Testis (tissue), 3 donors: ENCODE data around the gene IPP. TPM values are rescaled to one million over a fixed set of nuclear protein-coding genes. Genes with fewer than 3 reads are reported as not detected.

Experiments
- DNase-seq: peaks from one replicate; pipeline ENCODE4 v3.0.0-alpha.2; 2019
- H3K27ac ChIP-seq, 2 donors: fragments of 200-600 bp; sonication (generic); one replicate each; pipeline ENCODE4 v1.5.1; 2019
- H3K27me3 ChIP-seq: fragments of 200-600 bp; sonication (generic); one replicate; pipeline ENCODE4 v1.5.1; 2019
- H3K36me3 ChIP-seq: fragments of 200-600 bp; sonication (generic); one replicate; pipeline ENCODE4 v1.5.1; 2017; ENCODE audit warnings: low read depth; ENCODE audit errors: missing control alignments
- H3K4me1 ChIP-seq: fragments of 200-600 bp; sonication (generic); one replicate; pipeline ENCODE4 v1.5.1; 2019
- H3K4me3 ChIP-seq, 2 donors: fragments of 200-600 bp; sonication (generic); one replicate each; pipeline ENCODE4 v1.5.1; 2017 to 2019
- H3K9me3 ChIP-seq: fragments of 200-600 bp; sonication (generic); one replicate; pipeline ENCODE4 v1.5.1; 2017
- CTCF ChIP-seq, 3 experiments: fragments of 450-650 bp in 2 of 3; fragments of 200-600 bp in 1 of 3; sonication (generic) in 1 of 3; IDR thresholded peaks; one replicate each; pipeline ENCODE4 v1.5.1; 2016 to 2019; ENCODE audit warnings: antibody characterized with exemption in 3 of 3, mild to moderate bottlenecking in 2 of 3, moderate library complexity in 1 of 3
- POLR2A ChIP-seq: fragments of 450-650 bp; IDR thresholded peaks from one replicate; pipeline ENCODE4 v1.6.1; 2017; ENCODE audit warnings: antibody characterized with exemption, mild to moderate bottlenecking, moderate library complexity
- WGBS, 2 donors: methylation state at CpG; one replicate each; pipeline ENCODE4 v1.1.5; 2018; 5-methylcytosine and 5-hydroxymethylcytosine counted together
- intact Hi-C: fragments of 100-400 bp; cut with DNase I; formaldehyde crosslinking; loops from one replicate; pipeline ENCODE4 v1.15.1; 2023; ENCODE audit warnings: low total_unique reads
- polyA plus RNA-seq: library from polyadenylated mRNA; stranded (reverse); fragments of 350-450 nt; fragmentation: Illumina TruSeq; extraction: RNeasy Lipid Tissue Mini Kit (QIAGEN cat#74804); gene quantifications from one replicate; pipeline ENCODE4 v1.2.3, GENCODE V29; 2014; ENCODE audit warnings: low read depth, low replicate concordance; ENCODE audit not compliant: insufficient read depth
- total RNA-seq, 2 donors: library from RNA; depleted of rRNA; stranded (reverse); fragments of >200 nt; gene quantifications; one replicate each; pipeline ENCODE4 v1.2.3, GENCODE V29; 2016

Gene IPP
- total and polyA plus RNA-seq, 3 donors from 2014 or later: 12.5 to 26.3 (median 20.5) TPM

DNA sequence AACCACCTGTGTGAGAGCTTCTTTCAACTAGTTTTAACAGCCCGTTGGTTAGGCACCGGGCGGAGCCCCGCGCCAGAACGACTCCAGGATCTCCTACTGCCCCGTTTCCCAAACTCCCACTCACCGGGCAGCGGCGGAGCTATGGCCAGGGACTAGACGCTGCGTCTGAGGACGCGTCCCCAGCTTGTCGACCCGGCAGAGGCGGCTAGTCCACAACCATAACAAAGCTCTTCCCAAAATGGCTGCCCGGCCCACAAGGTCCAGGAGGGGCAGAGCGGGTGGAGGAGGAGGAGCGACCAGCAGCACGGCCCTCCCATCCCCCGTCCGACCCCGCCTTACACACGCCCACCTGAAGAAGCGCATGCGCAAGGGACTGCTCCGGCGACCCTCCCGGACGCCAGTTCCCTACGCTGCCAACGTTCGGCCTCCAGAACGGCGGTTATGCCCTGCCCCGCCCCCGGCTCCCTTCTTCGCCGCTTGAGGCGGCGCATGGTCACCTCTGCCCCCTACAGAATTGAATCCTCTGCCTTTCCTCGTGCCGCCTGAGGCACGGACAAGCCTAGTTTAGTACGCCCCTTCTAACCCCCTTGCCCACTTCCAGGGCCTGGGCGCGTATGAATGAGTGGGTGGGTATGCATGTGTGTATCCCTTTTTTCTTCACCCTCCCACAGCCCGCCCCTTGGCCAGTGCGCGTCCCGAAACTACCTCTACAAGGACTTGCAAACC lies 64.0 kb downstream of the IPP start, which contains the start of gene GPBP1L1:
Gene GPBP1L1, minus strand, starts transcription at position 246 of the 726 bp plus-strand sequence. CDS start 27,446 bp downstream, outside the sequence.
- 1% methylated on average over 21 to 52 of the region's 52 CpGs for WGBS, 2 donors
- peak; percentile 99 for DNase-seq
- H3K4me3 ChIP-seq: peak within 1 kb of the TSS; percentile 79 to 94
- H3K9me3 ChIP-seq: no peaks in the 10 kb centered on the region
- no peaks in the 10 kb centered on the region for H3K4me1 ChIP-seq
- no peaks in the 10 kb centered on the region for H3K27me3 ChIP-seq
- peak in 1 of 3 experiments; percentile 9 for TF ChIP-seq CTCF (IDR thresholded peaks at IDR 0.05)
- TF ChIP-seq POLR2A: peak; percentile 71
- H3K36me3 ChIP-seq: no peaks in the 10 kb centered on the region
- intact Hi-C loops: no loop called here
- peak within 1 kb of the TSS; percentile 96 to 100 for H3K27ac ChIP-seq

GRCh38 chr1:45686015-45686287 lies 64.5 kb downstream of the IPP start:
- Histone ChIP-seq H3K4me3 (peak overlapping the region; percentile 79 to 94), H3K27ac (peak overlapping the region; percentile 96 to 100), H3K27me3 (no peaks in the 10 kb centered on the region), H3K36me3 (no peaks in the 10 kb centered on the region), H3K4me1 (no peaks in the 10 kb centered on the region), H3K9me3 (no peaks in the 10 kb centered on the region)
- intact Hi-C loops: no loop called here
- no peak for TF ChIP-seq POLR2A
- TF ChIP-seq CTCF (IDR thresholded peaks at IDR 0.05): no peak
- peak; percentile 78 for DNase-seq
- 0 to 1% methylated on average over 10 to 27 of the region's 27 CpGs for WGBS, 2 donors

DNA sequence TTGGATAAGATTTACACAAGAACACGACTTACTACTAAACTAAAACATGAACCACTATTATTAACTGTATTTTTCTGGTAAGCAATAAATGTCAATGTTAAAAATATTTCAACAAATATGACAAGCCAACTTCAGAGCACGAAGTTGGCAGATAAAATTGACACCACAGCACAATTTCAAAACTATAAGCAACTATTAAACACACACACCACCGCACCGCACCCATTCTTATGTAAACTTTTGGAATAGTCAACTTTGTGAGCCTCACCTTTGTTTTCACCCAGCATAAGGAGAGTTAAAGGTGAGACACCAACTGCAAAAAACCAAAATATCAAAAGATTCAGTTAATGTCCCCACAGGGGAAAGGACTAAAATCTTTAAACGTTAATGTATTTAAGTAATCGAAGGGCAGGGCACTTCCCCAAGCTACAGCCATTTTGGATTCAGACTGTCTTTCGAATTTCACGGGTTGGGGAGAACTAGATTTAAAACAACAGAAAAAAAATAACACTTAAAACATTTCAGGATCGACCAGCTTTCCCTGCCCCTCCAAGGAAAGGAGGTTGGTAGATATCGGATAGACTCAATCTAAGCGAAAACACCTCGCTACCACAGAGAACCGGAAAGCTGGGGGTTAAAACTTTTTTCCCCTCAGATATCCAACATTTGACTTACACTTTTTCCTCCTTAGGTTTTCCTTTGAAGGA lies 65.0 kb downstream of the IPP start:
- DNase-seq: no peak
- intact Hi-C loops: no loop called here
- Histone ChIP-seq H3K27me3 (no peaks in the 10 kb centered on the region), H3K4me1 (no peaks in the 10 kb centered on the region), H3K9me3 (no peaks in the 10 kb centered on the region), H3K36me3 (no peaks in the 10 kb centered on the region), H3K4me3 (peak overlapping the region; percentile 79 to 94), H3K27ac (peak overlapping the region; percentile 96 to 100)
- TF ChIP-seq POLR2A: no peak
- TF ChIP-seq CTCF (IDR thresholded peaks at IDR 0.05): no peak
- 1% methylated on average over 13 of the region's 13 CpGs for WGBS, 2 donors

- peaks cover 7% of the 10 kb centered on the region for H3K4me1 ChIP-seq
- 28 to 31% methylated on average over 2 of the region's 2 CpGs for WGBS, 2 donors
- TF ChIP-seq POLR2A: no peak
- TF ChIP-seq CTCF (IDR thresholded peaks at IDR 0.05): no peak
- H3K27me3 ChIP-seq: no peaks in the 10 kb centered on the region
- H3K27ac ChIP-seq: peak overlapping the region in 1 of 2 donors; percentile 96
- H3K9me3 ChIP-seq: no peaks in the 10 kb centered on the region
- H3K4me3 ChIP-seq: peak overlapping the region in 1 of 2 donors; percentile 94
- intact Hi-C loops: no loop called here
- DNase-seq: no peak
- H3K36me3 ChIP-seq: no peaks in the 10 kb centered on the region
Measured at GRCh38 chr1:45684402-45684801, 66.1 kb downstream of the IPP start.
